Transverse colon (tissue), 4 donors: Measurements from ENCODE around the gene KLRC2. TPM values are rescaled to one million over a fixed set of nuclear protein-coding genes. Genes with fewer than 3 reads are reported as not detected.
A peak's percentile ranks its signal among the peaks of the same experiment; 100 is the strongest.
"Not testable (repeated sequence)": the region's sequence is repeated elsewhere in the genome, so short reads cannot be mapped to it uniquely, and the experiment has no call there.

Source experiments
- DNase-seq: peaks from one replicate; pipeline ENCODE4 v3.0.0-alpha.2; 2019
- H3K27ac ChIP-seq, 4 donors: fragments of 200-600 bp; sonication (generic); 2 replicates each; pipeline ENCODE4 v1.5.1; 2016 to 2018; ENCODE audit warnings: inconsistent platforms in 4 of 4
- H3K27me3 ChIP-seq: fragments of 200-600 bp; sonication (generic); 2 replicates; pipeline ENCODE4 v1.5.1; 2017; ENCODE audit warnings: inconsistent platforms
- H3K36me3 ChIP-seq, 4 donors: fragments of 200-600 bp; sonication (generic); 2 replicates each; pipeline ENCODE4 v1.5.1; 2017 to 2019; ENCODE audit warnings: inconsistent platforms in 4 of 4
- H3K4me1 ChIP-seq, 4 donors: fragments of 200-600 bp; sonication (generic); 2 replicates each; pipeline ENCODE4 v1.5.1; 2017 to 2020; ENCODE audit warnings: inconsistent platforms in 4 of 4
- H3K4me3 ChIP-seq, 4 donors: fragments of 200-600 bp; sonication (generic); 1 replicate in 1 of 4; 2 replicates in 3 of 4; pipeline versions ENCODE4 v1.5.1 to v1.6.1; 2017 to 2019; ENCODE audit warnings: inconsistent platforms in 4 of 4
- H3K9me3 ChIP-seq, 2 donors: fragments of 200-600 bp; sonication (generic); 2 replicates each; pipeline ENCODE4 v1.5.1; 2017 to 2019; ENCODE audit warnings: inconsistent platforms in 2 of 2
- CTCF ChIP-seq, 5 experiments: fragments of 200-600 bp in 3 of 5; fragments of 450-650 bp in 2 of 5; sonication (generic) in 3 of 5; IDR thresholded peaks; 1 replicate in 2 of 5; 2 replicates in 3 of 5; pipeline ENCODE4 v1.5.1; 2016 to 2017; ENCODE audit warnings: antibody characterized with exemption in 5 of 5, inconsistent platforms in 3 of 5, mild to moderate bottlenecking in 2 of 5, moderate library complexity in 1 of 5
- EP300 ChIP-seq: sonication (generic); formaldehyde crosslinking; IDR thresholded peaks from one replicate; pipeline ENCODE4 v1.6.1; 2017; ENCODE audit warnings: antibody characterized with exemption, low read depth
- POLR2A ChIP-seq: fragments of 450-650 bp; IDR thresholded peaks from one replicate; pipeline ENCODE4 v1.6.1; 2016; ENCODE audit warnings: antibody characterized with exemption, mild to moderate bottlenecking, moderate library complexity
- POLR2AphosphoS5 ChIP-seq, 3 donors: sonication (generic); formaldehyde crosslinking; IDR thresholded peaks; one replicate each; pipeline ENCODE4 v1.6.1; 2016; ENCODE audit warnings: antibody characterized with exemption in 3 of 3
- WGBS, 2 donors: methylation state at CpG; one replicate each; pipeline ENCODE4 v1.1.5; 2018; ENCODE audit warnings: low coverage in 1 of 2; 5-methylcytosine and 5-hydroxymethylcytosine counted together
- in situ Hi-C, 4 donors: fragments of 200-750 bp; cut with MboI; loops; one replicate each; pipeline versions ENCODE4 v1.15.0 to v1.15.1; 2017; ENCODE audit warnings: low sequenced_read_pairs in 3 of 4, low pct_ligation_motif_present in 1 of 4, low pct_unique_long_range_greater_than_20kb in 1 of 4
- intact Hi-C: fragments of 100-400 bp; cut with DNase I; formaldehyde crosslinking; loops from one replicate; pipeline ENCODE4 v1.15.1; 2023; ENCODE audit warnings: low total_unique reads
- total RNA-seq, 4 donors: library from RNA; depleted of rRNA; stranded (reverse); fragments of >200 nt; gene quantifications; one replicate each; pipeline ENCODE4 v1.1.0, GENCODE V29; 2016

Gene KLRC2
- total RNA-seq, 4 donors from 2014 or later = 0.80 to 6.8 (median 4.0) TPM; not detected in 1

GRCh38 chr12:10395390-10395998, 40.3 kb downstream of the KLRC2 start:
- in situ Hi-C loops = no loop called here
- Histone ChIP-seq H3K27ac (peak overlapping the region; percentile 67 to 77 (median 71)), H3K27me3 (no peaks in the 10 kb centered on the region), H3K4me3 (peak overlapping the region in 1 of 4 donors; percentile 11), H3K4me1 (peaks cover 4 to 40% (median 11%) of the 10 kb centered on the region in 4 donors), H3K9me3 (no peaks in the 10 kb centered on the region), H3K36me3 (no peaks in the 10 kb centered on the region)
- 17 to 25% methylated on average over 3 to 6 of the region's 6 CpGs for WGBS, 2 donors
- peak; percentile 40 for DNase-seq
- intact Hi-C loops = no loop called here
- TF ChIP-seq CTCF (IDR thresholded peaks at IDR 0.05) = no peak
- TF ChIP-seq POLR2A = peak; percentile 13

- H3K9me3 ChIP-seq, in situ Hi-C loops, H3K27me3 ChIP-seq, H3K36me3 ChIP-seq, intact Hi-C loops, H3K4me3 ChIP-seq, DNase-seq: not testable (repeated sequence)
- Histone ChIP-seq H3K4me1 (peaks cover 4 to 40% (median 11%) of the 10 kb centered on the region in 4 donors), H3K27ac (peak overlapping the region; percentile 67 to 77 (median 71))
- WGBS, 2 donors = 81 to 84% methylated on average over 6 to 11 of the region's 11 CpGs
Observed at GRCh38 chr12:10394531-10395152, 41.2 kb downstream of the KLRC2 start.

GRCh38 chr12:10393291-10393690, 42.5 kb downstream of the KLRC2 start:
- TF ChIP-seq CTCF (IDR thresholded peaks at IDR 0.05) (no peak), POLR2AphosphoS5 (IDR thresholded peaks at IDR 0.05) (no peak), EP300 (no peak), POLR2A (no peak)
- intact Hi-C loops = no loop called here
- Histone ChIP-seq H3K27me3 (no peaks in the 10 kb centered on the region), H3K9me3 (no peaks in the 10 kb centered on the region), H3K4me3 (no peak overlapping the region), H3K36me3 (no peaks in the 10 kb centered on the region), H3K4me1 (peaks cover 4 to 40% (median 11%) of the 10 kb centered on the region in 4 donors), H3K27ac (peak overlapping the region in 1 of 4 donors; percentile 1)
- in situ Hi-C loops = no loop called here
- 36 to 50% methylated on average over 3 of the region's 3 CpGs for WGBS, 2 donors
- DNase-seq = no peak

GRCh38 chr12:10392394-10392930, 43.3 kb downstream of the KLRC2 start:
- Histone ChIP-seq H3K27me3 (no peaks in the 10 kb centered on the region), H3K4me1 (peaks cover 4 to 36% (median 8%) of the 10 kb centered on the region in 4 donors), H3K4me3 (no peak overlapping the region), H3K9me3 (no peaks in the 10 kb centered on the region), H3K27ac (peak overlapping the region in 1 of 4 donors; percentile 1), H3K36me3 (no peaks in the 10 kb centered on the region)
- 49 to 50% methylated on average over 6 to 7 of the region's 7 CpGs for WGBS, 2 donors
- intact Hi-C loops = no loop called here
- in situ Hi-C loops = no loop called here
- TF ChIP-seq POLR2A (no peak), CTCF (IDR thresholded peaks at IDR 0.05) (no peak), POLR2AphosphoS5 (IDR thresholded peaks at IDR 0.05) (no peak)
- peak; percentile 30 for DNase-seq

GRCh38 chr12:10390991-10391390, 44.8 kb downstream of the KLRC2 start:
- in situ Hi-C loops, intact Hi-C loops, H3K36me3 ChIP-seq, H3K9me3 ChIP-seq, H3K27me3 ChIP-seq, H3K27ac ChIP-seq, H3K4me3 ChIP-seq, DNase-seq: not testable (repeated sequence)
- H3K4me1 ChIP-seq = peaks cover 2 to 21% (median 5%) of the 10 kb centered on the region in 4 donors
- WGBS, 2 donors = 92% methylated on average over 7 of the region's 7 CpGs
